Stimulated activated CD4-positive, alpha-beta T cell treated with anti-CD3 and anti-CD28 coated beads, Interleukin-1b, Interleukin-23, amount 100 ng/mL, for 4 hours (primary cell): ENCODE measurements around the gene PLD1.
"Not testable (repeated sequence)": the region's sequence is repeated elsewhere in the genome, so short reads cannot be mapped to it uniquely, and the experiment has no call there.

Experiments used
- DNase-seq, 2 donors: peaks; one replicate each; pipeline ENCODE4 v3.0.0-alpha.2; 2020; ENCODE audit warnings: low read depth in 2 of 2

PLD1 gene

DNA sequence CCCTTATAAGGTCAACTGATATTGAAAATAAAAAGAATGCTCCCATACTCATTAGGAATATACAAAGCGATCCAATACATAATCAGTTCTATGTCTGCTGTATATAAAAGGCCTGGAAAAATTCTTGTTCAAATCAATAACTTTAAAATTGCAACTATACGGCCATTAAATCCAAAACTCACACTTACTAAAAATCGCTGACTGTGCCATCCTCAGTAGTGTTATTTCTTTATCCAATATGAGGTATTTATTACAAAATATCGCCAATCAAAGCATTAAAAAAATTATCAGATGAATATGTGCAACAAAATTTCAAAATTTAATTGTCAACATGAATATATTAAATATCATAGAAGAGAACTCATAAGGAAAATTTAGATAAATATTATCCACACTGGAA lies 146.5 kb downstream of the PLD1 start:
- no peak for DNase-seq

DNA sequence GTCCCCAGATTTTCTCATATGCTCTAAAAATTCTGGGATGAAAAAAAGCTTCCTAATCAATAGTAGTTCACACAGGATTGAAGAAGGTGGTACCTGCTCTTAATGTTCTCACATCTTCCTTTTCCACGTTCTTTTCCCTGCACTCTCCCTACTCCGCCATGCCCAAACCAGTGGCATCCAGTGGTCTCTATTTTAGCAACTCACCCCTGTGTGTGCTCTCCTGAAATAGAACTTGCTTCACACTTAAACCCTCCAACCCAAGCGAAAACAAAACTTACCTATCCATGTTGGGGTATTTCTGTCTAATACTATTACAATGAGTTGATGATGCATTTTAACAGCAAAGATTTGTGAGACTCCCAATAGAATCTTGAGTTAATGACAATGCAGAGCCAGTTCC lies 148.8 kb downstream of the PLD1 start:
- no peak for DNase-seq

DNA sequence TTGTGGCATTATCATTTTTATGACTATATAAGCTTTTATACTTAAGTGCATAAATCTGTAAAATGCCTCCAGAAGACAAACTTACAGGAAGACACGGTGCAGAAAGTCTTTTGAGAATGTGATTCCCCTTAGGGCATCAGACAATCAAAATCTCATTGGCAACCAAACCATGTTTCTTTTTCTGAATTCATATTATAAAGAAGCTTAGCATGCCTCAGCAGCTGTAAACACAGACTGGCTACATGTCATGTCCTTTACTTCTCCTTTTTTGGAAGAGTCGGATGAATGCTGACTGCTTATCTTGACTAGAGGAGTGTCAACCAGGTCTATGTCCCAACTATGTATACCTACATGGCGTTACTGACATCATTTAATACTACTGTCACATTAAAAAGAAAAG lies 150.1 kb downstream of the PLD1 start:
- no peak for DNase-seq

- no peak for DNase-seq
Measured at GRCh38 chr3:171658841-171659240, 151.4 kb downstream of the PLD1 start.

GRCh38 chr3:171654809-171655208 lies 155.5 kb downstream of the PLD1 start:
- no peak for DNase-seq

DNA sequence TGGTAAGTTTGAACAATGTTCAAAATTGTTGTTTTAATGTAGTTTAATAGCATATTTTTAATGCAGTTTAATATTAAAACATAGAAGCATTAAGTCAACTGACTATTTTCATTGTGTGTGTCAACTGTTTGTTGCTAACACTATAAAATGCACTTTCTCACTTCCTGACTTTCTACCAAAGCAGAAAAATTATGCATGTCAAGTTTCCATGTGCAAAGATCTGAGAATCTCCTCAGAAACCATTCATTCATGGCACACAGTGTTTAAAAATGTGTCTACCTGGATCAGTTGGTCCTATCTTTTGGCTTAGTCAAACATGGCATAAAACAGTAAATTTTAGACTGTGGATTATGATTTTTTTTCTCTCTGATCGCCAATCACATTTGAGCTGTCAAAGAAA lies 156.0 kb downstream of the PLD1 start:
- DNase-seq: no peak

DNA sequence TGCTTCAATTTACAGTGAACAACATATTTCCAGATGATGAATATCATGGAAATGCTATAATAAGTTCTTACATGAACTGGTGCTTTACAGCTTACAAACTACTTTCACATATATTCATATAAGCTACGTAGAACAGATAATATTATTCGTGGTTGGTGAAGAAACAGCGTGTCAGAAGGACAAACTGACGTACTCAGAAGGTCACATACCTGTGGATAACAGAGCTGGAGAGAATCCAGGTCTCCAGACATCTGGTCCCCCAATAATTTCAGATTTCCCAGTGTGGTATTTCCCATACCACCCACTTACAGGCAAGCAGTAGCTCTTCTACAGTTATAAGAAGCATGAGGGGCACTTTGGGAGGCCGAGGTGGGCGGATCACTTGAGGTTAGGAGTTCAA lies 156.6 kb downstream of the PLD1 start:
- DNase-seq: no peak

GRCh38 chr3:171652932-171653331 lies 157.4 kb downstream of the PLD1 start:
- DNase-seq: no peak

DNA sequence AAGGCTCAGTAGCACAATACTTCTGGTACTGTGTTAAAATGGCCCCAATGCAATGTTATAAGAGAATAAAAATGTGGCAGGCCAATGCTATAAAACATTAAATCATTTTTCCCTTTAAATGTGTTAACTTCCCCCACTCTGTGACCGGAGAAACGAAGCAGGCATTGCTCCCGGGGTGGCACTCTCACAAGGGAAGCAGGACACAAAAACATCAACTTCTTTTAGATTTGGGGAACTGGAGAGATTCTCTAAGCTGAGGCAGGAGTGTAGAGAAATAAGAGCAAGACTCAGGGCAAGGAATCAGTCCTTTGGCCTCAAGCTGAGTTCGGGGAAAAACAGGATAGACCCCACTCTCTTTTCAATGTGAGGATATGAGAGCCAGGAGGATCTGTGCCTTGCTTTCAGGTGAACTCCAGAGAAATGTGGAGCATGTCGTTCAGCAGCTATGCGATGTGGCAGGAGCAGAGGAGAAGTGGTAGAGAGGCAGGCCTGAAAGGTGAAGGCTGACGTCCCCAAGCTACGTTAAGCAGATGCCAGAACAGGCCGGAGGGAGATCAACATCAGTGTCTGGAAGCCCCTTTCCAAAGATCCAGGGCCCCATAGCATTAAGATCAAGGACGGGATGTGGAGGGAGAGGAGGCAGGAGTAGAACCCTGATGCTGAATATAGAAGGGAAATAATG lies 160.2 kb downstream of the PLD1 start:
- DNase-seq: no peak

DNA sequence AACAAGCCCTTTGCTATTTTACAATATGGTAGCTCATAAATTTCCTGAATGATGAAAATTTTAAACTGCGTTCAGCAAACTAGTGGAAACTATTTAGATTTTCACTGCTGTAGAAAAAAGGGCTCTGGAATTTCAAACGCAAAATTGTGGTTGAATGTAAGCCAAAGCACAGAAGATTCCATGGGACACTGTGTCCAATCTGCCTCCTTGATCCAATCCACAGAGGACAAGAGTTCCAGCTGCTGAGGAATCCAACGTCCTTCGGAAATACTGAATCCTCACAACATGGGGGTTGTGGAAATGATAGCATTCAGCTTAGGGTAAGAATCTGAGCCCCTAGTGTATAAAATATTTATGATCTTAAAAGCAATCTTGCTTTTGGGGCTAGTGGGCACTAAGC lies 161.0 kb downstream of the PLD1 start:
- DNase-seq: no peak

DNA sequence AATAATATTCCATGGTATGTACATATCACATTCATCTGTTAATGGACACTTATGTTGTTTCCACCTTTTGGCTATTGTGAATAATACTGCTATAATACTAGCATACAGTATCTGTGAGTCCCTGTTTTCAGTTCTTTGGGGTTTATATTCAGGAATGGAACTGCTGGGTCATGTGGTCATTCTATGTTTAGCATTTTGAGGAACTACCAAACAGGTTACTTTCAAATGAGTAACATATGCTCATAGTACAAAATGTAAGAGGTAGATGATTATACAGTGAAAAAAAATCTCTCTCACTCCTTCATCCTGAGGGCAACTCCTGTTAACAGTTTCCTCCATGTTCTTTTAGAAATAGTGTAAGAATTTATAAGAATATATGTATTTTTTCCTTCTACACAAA lies 162.2 kb downstream of the PLD1 start:
- DNase-seq: no peak

DNA sequence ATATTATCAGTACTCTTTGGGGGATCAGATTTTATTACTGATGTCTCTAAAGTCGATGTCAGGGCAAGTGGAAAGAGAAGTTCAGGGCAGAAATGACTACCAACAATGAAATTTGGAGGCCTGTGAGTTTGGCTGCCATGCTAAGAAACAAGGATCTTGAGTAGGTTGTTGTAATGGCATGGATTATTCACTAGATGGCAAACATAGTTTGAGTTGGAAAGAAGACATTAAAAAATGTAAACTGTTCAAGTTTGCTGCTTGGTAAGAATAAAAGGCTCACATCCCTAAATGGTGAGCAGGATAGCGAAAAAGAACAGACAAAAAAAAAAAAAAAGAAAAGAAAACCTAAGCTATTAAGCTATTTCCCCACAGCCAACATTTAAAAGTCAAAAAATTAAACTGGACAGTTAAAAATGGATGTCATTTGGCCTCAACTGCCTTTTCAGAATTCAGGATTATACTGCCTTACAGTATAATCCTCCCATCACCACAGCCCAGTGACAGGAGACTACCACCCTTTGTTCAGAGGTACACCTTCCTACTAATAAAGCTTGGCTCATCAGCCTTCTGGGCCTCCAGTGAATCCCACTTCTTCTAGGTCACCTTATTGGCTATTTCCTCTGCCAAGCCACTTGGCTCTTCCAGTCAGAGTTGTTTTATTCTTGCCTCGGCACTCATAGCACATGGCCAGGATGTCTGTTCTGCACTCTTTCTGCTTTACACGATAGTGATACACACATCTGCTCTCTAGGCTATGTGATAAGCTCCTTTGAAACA lies 163.7 kb downstream of the PLD1 start:
- DNase-seq: no peak

- no peak for DNase-seq
Measured at GRCh38 chr3:171644681-171645080, 165.6 kb downstream of the PLD1 start.

DNA sequence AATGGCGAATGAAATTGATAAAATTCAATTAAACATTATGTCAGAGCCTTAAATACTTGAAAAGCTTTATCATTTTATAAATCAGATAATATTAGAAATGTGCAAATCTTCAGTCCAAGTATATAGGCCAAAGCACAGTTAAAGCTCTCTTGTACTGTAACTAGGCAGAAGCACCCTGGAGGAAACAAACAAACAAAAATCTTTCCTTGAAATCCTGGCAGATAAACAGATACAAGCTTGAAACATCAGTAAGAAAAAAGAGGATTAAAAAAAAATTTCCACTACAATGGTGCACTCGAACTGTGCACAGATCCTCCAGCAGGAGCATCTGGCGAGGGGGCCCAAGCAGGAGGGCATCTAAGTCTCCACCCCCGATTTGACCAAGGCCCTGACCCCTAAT lies 166.6 kb downstream of the PLD1 start:
- no peak for DNase-seq

DNA sequence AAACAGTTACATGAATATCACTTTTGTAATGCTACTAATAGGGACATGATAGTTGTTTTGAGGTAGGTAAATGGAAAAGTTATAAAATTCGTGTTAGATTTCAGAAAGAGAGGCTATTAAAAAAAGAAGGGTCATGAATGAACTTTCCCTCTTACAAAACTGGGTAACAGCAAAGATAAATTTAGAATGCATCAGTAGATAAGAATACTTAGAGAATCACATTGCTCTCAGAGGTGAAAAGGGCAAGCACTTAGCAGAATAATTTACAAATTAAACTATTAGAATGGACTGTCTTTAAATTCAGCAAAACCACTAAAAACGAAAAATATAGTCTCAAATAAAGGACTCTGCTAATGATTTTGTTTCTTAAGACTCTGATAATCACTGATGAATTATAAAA lies 167.2 kb downstream of the PLD1 start:
- DNase-seq: no peak

DNA sequence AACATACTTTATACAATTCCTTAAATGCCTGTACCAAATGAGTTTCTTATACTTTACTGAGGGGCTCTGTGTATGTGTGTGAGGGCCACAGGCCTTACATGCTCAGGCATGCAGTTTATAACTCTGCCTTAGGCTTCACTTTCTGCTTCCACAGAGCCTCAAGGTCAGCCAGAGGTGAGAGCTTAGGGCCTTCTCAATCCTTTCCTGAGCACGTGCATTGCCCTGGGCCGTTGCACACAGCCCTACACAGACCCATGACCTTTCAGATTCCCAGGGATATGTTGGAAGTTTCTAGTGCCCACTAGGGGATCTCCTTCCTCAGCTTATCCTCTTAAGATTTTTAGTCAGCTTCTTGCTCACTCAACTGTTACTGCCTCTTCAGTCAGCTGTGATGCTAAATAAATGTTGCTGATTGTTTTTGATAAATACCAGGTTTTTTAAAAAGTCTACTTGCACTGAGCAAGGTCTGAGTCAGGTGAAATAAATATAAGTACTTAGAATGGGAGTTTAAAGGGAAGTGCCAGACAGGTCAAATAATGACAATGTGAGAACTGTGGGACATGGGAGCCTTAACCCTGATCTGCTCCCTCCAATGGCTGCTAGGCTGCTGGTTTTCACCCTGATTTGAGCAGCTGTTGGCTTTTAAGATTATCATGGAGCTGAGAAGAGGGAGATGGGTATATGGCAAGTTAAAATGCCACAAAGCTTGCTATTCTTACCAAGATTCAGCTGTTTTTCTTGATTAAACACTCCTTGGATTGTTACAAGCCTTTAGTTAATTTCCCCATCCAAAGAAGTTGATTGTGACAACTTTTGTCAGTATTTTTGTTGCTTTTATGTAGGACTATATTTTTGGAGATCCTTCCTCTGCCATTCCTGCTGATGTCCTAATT lies 169.5 kb downstream of the PLD1 start:
- DNase-seq: no peak

- DNase-seq: no peak
Measured at GRCh38 chr3:171636666-171637065, 173.6 kb downstream of the PLD1 start.

DNA sequence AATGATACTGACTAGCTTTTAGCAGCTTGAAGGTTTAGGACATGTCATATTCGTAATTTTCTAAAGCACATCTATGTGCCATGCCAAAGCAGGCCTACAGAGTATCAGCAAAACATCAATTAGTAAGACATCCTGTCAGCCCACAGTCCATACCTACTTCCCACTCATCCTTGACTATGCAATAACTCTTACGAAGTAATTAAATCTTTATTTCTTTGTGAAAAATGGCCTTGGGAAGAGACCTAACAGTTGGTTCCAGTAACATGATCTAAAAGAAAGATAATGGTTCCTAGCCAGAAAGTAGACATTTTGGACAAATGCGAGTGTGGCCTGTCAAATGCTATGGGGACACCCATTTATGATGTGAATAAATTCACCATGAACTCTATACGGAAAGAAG lies 177.5 kb downstream of the PLD1 start:
- no peak for DNase-seq

GRCh38 chr3:171626799-171627198 lies 183.5 kb downstream of the PLD1 start:
- DNase-seq: not testable (repeated sequence)

DNA sequence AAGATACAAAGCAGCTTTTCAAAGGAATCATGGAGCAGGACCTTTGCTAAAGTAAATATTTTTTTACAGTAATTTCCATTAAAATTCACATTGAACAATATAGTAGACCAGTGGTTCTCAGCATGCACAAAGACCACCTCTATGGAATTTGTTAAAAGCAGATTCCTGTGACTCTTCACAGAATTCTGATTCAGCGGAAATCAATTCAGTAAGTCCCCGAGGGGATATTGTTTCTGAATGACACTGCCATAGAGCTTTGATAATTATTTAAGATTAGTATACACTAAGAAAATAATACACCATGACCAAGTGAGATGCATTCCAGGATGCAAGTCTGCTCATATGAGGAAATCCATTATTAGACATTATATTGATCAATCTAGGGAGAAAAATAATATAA lies 188.2 kb downstream of the PLD1 start:
- DNase-seq: no peak

GRCh38 chr3:171620825-171621434 lies 189.4 kb downstream of the PLD1 start:
- no peak for DNase-seq

- no peak for DNase-seq
Measured at GRCh38 chr3:171616798-171617197, 193.5 kb downstream of the PLD1 start.
